ENCODE data around the gene TMEM256.
"Not testable (repeated sequence)": the region's sequence is repeated elsewhere in the genome, so short reads cannot be mapped to it uniquely, and the experiment has no call there.

TMEM256 gene

GRCh38 chr17:7389924-7390910, 13.7 kb downstream of the TMEM256 start:
- DNase-seq (ENCODE audit: insufficient read length, low spot score) (no peak), FAIRE-seq (peak; percentile 26)

GRCh38 chr17:7388856-7389255, 15.0 kb downstream of the TMEM256 start:
- no peak for DNase-seq (ENCODE audit: insufficient read length, low spot score)
- FAIRE-seq = no peak

GRCh38 chr17:7384489-7385081, 19.3 kb downstream of the TMEM256 start:
- DNase-seq (ENCODE audit: insufficient read length, low spot score) = no peak

GRCh38 chr17:7383742-7384488, 20.0 kb downstream of the TMEM256 start:
- DNase-seq (ENCODE audit: insufficient read length, low spot score) (peak; percentile 43), FAIRE-seq (peak; percentile 70)

More at GRCh38 chr17:7384489-7385081, 19.3 kb downstream of the TMEM256 start:
- no peak for FAIRE-seq

GRCh38 chr17:7383371-7383741, 20.5 kb downstream of the TMEM256 start:
- FAIRE-seq = no peak
- DNase-seq (ENCODE audit: insufficient read length, low spot score) = no peak

GRCh38 chr17:7382901-7383300, 21.0 kb downstream of the TMEM256 start:
- FAIRE-seq = no peak
- no peak for DNase-seq (ENCODE audit: insufficient read length, low spot score)

GRCh38 chr17:7380855-7381683, 22.8 kb downstream of the TMEM256 start, which contains the start of gene TNK1:
TSS of gene TNK1 (plus strand) at chr17:7381089. CDS start at chr17:7382927, 1,838 bp downstream.
- DNase-seq (ENCODE audit: insufficient read length, low spot score) = no peak
- FAIRE-seq = no peak

GRCh38 chr17:7380321-7380720, 23.6 kb downstream of the TMEM256 start:
- DNase-seq (ENCODE audit: insufficient read length, low spot score) (no peak), FAIRE-seq (no peak)

GRCh38 chr17:7379134-7379533, 24.8 kb downstream of the TMEM256 start:
- FAIRE-seq = no peak

GRCh38 chr17:7374353-7374752, 29.5 kb downstream of the TMEM256 start:
- DNase-seq (ENCODE audit: insufficient read length, low spot score) = no peak
- no peak for FAIRE-seq

More at GRCh38 chr17:7379134-7379533, 24.8 kb downstream of the TMEM256 start:
- no peak for DNase-seq (ENCODE audit: insufficient read length, low spot score)

- DNase-seq (ENCODE audit: insufficient read length, low spot score) (no peak), FAIRE-seq (no peak)
These were observed 33.0 kb downstream of the TMEM256 start for GRCh38 chr17:7370853-7371252.

- no peak for FAIRE-seq
These were observed 34.1 kb downstream of the TMEM256 start for GRCh38 chr17:7369825-7370224.

GRCh38 chr17:7368599-7368994, 35.3 kb downstream of the TMEM256 start:
- DNase-seq (ENCODE audit: insufficient read length, low spot score); FAIRE-seq: not testable (repeated sequence)

More at GRCh38 chr17:7369825-7370224, 34.1 kb downstream of the TMEM256 start:
- no peak for DNase-seq (ENCODE audit: insufficient read length, low spot score)

GRCh38 chr17:7367918-7368598, 35.8 kb downstream of the TMEM256 start:
- FAIRE-seq = no peak
- DNase-seq (ENCODE audit: insufficient read length, low spot score) = no peak

- DNase-seq (ENCODE audit: insufficient read length, low spot score) = no peak
- peak; percentile 68 for FAIRE-seq
These were observed 36.8 kb downstream of the TMEM256 start for GRCh38 chr17:7367083-7367482.

GRCh38 chr17:7365963-7366362, 37.9 kb downstream of the TMEM256 start:
- DNase-seq (ENCODE audit: insufficient read length, low spot score) = not testable (repeated sequence)
- FAIRE-seq = peak; percentile 20

- DNase-seq (ENCODE audit: insufficient read length, low spot score) (no peak), FAIRE-seq (no peak)
These were observed 40.6 kb downstream of the TMEM256 start for GRCh38 chr17:7363311-7363710.

GRCh38 chr17:7361906-7362305, 42.0 kb downstream of the TMEM256 start:
- FAIRE-seq (no peak), DNase-seq (ENCODE audit: insufficient read length, low spot score) (no peak)

- no peak for DNase-seq (ENCODE audit: insufficient read length, low spot score)
- FAIRE-seq = no peak
These were observed 46.5 kb downstream of the TMEM256 start for GRCh38 chr17:7357381-7357780.

Data from HTR-8/SVneo (cell line).